Keratinocyte (primary cell): Measurements from ENCODE around the gene PTPRD.

Experiments used
- EZH2 ChIP-seq: IDR thresholded peaks from one replicate; pipeline ENCODE4 v1.6.1; 2012; ENCODE audit warnings: inconsistent platforms, mild to moderate bottlenecking, low read length, moderate library complexity
- TF ChIP-seq, protein P1 (sequence below), 3 experiments: IDR thresholded peaks in 1 of 3; conservative IDR thresholded peaks in 1 of 3; optimal IDR thresholded peaks in 1 of 3; 2 replicates in 2 of 3; 3 replicates in 1 of 3; pipeline versions ENCODE3 to v1.5.1; 2011; ENCODE audit warnings: low read length in 3 of 3, mild to moderate bottlenecking in 3 of 3, moderate library complexity in 2 of 3, control low read depth in 1 of 3, inconsistent platforms in 1 of 3; ENCODE audit not compliant: insufficient read depth in 2 of 3; ENCODE audit errors: extremely low read depth in 1 of 3

GRCh38 chr9:8867148-8867547, 1745.7 kb downstream of the PTPRD start:
- TF ChIP-seq, protein P1, sequence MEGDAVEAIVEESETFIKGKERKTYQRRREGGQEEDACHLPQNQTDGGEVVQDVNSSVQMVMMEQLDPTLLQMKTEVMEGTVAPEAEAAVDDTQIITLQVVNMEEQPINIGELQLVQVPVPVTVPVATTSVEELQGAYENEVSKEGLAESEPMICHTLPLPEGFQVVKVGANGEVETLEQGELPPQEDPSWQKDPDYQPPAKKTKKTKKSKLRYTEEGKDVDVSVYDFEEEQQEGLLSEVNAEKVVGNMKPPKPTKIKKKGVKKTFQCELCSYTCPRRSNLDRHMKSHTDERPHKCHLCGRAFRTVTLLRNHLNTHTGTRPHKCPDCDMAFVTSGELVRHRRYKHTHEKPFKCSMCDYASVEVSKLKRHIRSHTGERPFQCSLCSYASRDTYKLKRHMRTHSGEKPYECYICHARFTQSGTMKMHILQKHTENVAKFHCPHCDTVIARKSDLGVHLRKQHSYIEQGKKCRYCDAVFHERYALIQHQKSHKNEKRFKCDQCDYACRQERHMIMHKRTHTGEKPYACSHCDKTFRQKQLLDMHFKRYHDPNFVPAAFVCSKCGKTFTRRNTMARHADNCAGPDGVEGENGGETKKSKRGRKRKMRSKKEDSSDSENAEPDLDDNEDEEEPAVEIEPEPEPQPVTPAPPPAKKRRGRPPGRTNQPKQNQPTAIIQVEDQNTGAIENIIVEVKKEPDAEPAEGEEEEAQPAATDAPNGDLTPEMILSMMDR (optimal IDR thresholded peaks at IDR 0.05 in 1 of 3, IDR thresholded peaks at IDR 0.05 in 1 of 3, conservative IDR thresholded peaks at IDR 0.05 in 1 of 3; ENCODE audit: extremely low read depth in 1 of 3, insufficient read depth in 2 of 3, low read length in 3 of 3), result no peak
- no peak for TF ChIP-seq EZH2
